ENCODE results near the gene BID.
A peak's percentile ranks its signal among the peaks of the same experiment; 100 is the strongest.

Gene BID

GRCh38 chr22:17778412-17778976 lies 4.2 kb upstream of the BID start:
- Histone ChIP-seq H3F3A (ENCODE audit: control insufficient read depth, insufficient read depth) (peaks cover 11% of the 10 kb centered on the region), H3K9me2 (replicated peaks; ENCODE audit: control insufficient read depth, low read length) (no peaks in the 10 kb centered on the region), H4K20me1 (ENCODE audit: control insufficient read depth, insufficient read depth, low read depth, low read length) (no peaks in the 10 kb centered on the region), H3K27ac (ENCODE audit: low read depth, low read length) (no peak overlapping the region), H3K79me2 (ENCODE audit: control insufficient read depth, low read length) (peaks cover 22% of the 10 kb centered on the region), H3K27me3 (ENCODE audit: control insufficient read depth, low read length) (no peaks in the 10 kb centered on the region), H3K9me3 (ENCODE audit: control insufficient read depth, insufficient read depth, low read length) (no peaks in the 10 kb centered on the region), H3K4me3 (ENCODE audit: low read length) (peak overlapping the region; percentile 85), H3K36me3 (ENCODE audit: control insufficient read depth, low read length) (no peaks in the 10 kb centered on the region), H3K4me2 (ENCODE audit: low read length) (peak overlapping the region; percentile 95), H3K4me1 (ENCODE audit: control insufficient read depth, low read length) (peaks cover 63% of the 10 kb centered on the region)
- TF ChIP-seq EZH2phosphoT487 (IDR thresholded peaks at IDR 0.05; ENCODE audit: borderline replicate concordance, low read length) (no peak), CTCF (IDR thresholded peaks at IDR 0.05; ENCODE audit: low read depth, low read length, poor library complexity, severe bottlenecking) (no peak)

GRCh38 chr22:17777717-17778044 lies 3.4 kb upstream of the BID start:
- H3K9me2 ChIP-seq (replicated peaks; ENCODE audit: control insufficient read depth, low read length) = no peaks in the 10 kb centered on the region
- peaks cover 30% of the 10 kb centered on the region for H3K79me2 ChIP-seq (ENCODE audit: control insufficient read depth, low read length)
- H3K9me3 ChIP-seq (ENCODE audit: control insufficient read depth, insufficient read depth, low read length) = no peaks in the 10 kb centered on the region
- peaks cover 11% of the 10 kb centered on the region for H3F3A ChIP-seq (ENCODE audit: control insufficient read depth, insufficient read depth)
- TF ChIP-seq EZH2phosphoT487 (IDR thresholded peaks at IDR 0.05; ENCODE audit: borderline replicate concordance, low read length) (no peak), CTCF (IDR thresholded peaks at IDR 0.05; ENCODE audit: low read depth, low read length, poor library complexity, severe bottlenecking) (no peak)
- peak overlapping the region; percentile 95 for H3K4me2 ChIP-seq (ENCODE audit: low read length)
- H3K27me3 ChIP-seq (ENCODE audit: control insufficient read depth, low read length) = no peaks in the 10 kb centered on the region
- peak overlapping the region; percentile 76 for H3K27ac ChIP-seq (ENCODE audit: low read depth, low read length)
- H3K36me3 ChIP-seq (ENCODE audit: control insufficient read depth, low read length) = no peaks in the 10 kb centered on the region
- peaks cover 70% of the 10 kb centered on the region for H3K4me1 ChIP-seq (ENCODE audit: control insufficient read depth, low read length)
- peak overlapping the region; percentile 85 for H3K4me3 ChIP-seq (ENCODE audit: low read length)
- peaks cover 3% of the 10 kb centered on the region; the same call in 1 of the 2 replicates for H4K20me1 ChIP-seq (ENCODE audit: control insufficient read depth, insufficient read depth, low read depth, low read length)

- Histone ChIP-seq H3K79me2 (ENCODE audit: control insufficient read depth, low read length) (peaks cover 35% of the 10 kb centered on the region), H3K9me3 (ENCODE audit: control insufficient read depth, insufficient read depth, low read length) (no peaks in the 10 kb centered on the region), H3K4me2 (ENCODE audit: low read length) (peak overlapping the region; percentile 95), H4K20me1 (ENCODE audit: control insufficient read depth, insufficient read depth, low read depth, low read length) (peaks cover 8% of the 10 kb centered on the region; the same call in 1 of the 2 replicates), H3K4me3 (ENCODE audit: low read length) (peak overlapping the region; percentile 85), H3K27me3 (ENCODE audit: control insufficient read depth, low read length) (no peaks in the 10 kb centered on the region), H3K27ac (ENCODE audit: low read depth, low read length) (peak overlapping the region; percentile 76), H3K36me3 (ENCODE audit: control insufficient read depth, low read length) (peaks cover 1% of the 10 kb centered on the region; the same call in 1 of the 2 replicates), H3K9me2 (replicated peaks; ENCODE audit: control insufficient read depth, low read length) (no peaks in the 10 kb centered on the region), H3F3A (ENCODE audit: control insufficient read depth, insufficient read depth) (peaks cover 11% of the 10 kb centered on the region), H3K4me1 (ENCODE audit: control insufficient read depth, low read length) (peaks cover 75% of the 10 kb centered on the region)
- TF ChIP-seq EZH2phosphoT487 (IDR thresholded peaks at IDR 0.05; ENCODE audit: borderline replicate concordance, low read length) (no peak), CTCF (IDR thresholded peaks at IDR 0.05; ENCODE audit: low read depth, low read length, poor library complexity, severe bottlenecking) (no peak)
These were observed 2.9 kb upstream of the BID start for GRCh38 chr22:17777005-17777716.

Measured in DOHH2 (cell line).